ENCODE results near the gene LRRC14B.
"Not testable (repeated sequence)": the region's sequence is repeated elsewhere in the genome, so short reads cannot be mapped to it uniquely, and the experiment has no call there.

LRRC14B gene

DNA sequence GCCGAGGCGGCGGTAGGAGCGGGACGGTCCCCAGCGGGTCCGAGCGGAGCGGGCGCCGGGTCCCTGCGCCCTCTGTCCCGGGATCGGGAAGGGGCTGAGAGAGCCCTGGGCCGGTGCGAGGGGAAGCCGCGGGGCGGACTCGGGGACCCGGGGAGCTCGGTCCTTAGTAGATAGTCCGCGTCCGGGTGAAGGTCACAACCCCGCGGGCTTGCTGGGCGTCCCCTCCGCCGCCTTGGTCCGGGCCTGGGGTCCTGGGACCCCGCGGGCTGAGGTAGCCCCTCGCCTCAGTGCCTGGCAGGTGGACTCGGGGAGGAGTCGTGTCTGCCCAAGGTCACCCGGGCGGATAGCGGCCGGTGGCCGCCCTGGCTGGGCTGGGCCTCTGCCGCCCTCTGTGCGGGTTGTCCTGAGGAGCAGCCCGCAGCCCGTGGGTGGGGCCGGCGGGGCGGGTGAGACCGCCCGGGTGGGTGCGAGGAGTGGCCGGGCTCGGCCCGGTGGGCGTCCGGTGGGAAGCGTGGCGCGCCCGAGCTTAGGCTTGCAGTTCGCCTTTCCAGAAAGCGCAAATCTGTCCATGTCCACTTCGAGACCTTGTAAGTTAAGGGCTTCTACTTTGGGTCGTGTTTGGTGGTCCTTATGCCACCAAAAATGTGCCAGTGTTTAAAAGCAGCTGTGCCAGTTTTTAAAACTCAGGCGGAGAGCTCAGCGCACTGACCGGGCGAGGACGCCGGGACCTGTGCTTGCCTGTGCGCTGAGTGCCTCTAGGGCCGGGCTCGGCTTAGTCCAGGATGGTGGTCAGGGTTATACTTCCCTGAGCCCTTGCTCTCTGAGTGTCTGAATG, 27.4 kb downstream of the LRRC14B start:
- peak overlapping the region; percentile 91 to 97 for H3K9ac ChIP-seq (ENCODE audit: low read depth in 1 of 2, low read length in 2 of 2)
- peaks cover 0 to 3% of the 10 kb centered on the region in 2 donors for H3K36me3 ChIP-seq (ENCODE audit: control insufficient read depth in 1 of 2, insufficient read depth in 2 of 2, low read length in 2 of 2)
- peaks cover 5 to 14% of the 10 kb centered on the region in 2 donors for H3K4me1 ChIP-seq (ENCODE audit: control insufficient read depth in 1 of 2, insufficient read depth in 2 of 2, low read length in 2 of 2)
- H3K27ac ChIP-seq (ENCODE audit: low read depth, low read length) = peak overlapping the region; percentile 83
- H3K4me3 ChIP-seq (ENCODE audit: low read depth in 1 of 2, low read length in 2 of 2) = peak overlapping the region; percentile 66 to 93
- no peaks in the 10 kb centered on the region for H3K27me3 ChIP-seq (ENCODE audit: control insufficient read depth in 1 of 2, insufficient read depth in 2 of 2, low read length in 2 of 2)
- no peaks in the 10 kb centered on the region for H3K9me3 ChIP-seq (ENCODE audit: control insufficient read depth in 1 of 2, low read length in 2 of 2)

DNA sequence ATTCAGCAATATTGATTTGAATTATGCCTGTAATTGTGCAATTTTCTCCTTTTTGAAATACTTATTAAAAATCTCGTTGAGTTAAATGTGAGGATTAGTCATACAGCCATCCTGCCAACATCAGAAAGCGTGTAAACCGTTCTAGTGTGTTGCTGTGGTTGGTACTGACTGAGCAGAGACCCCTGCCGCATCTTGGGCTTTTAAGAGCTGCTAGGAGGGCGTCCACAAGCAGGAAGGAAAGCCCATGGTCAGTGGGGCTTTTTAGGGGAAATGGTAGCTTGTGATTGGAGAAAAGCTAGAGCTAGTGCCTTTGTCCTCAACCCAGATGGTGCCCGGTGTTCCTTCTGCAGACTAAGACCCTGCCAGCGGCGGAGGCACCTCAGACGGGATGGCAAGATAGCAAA, 28.2 kb downstream of the LRRC14B start:
- H3K27ac ChIP-seq (ENCODE audit: low read depth, low read length) = no peak overlapping the region
- peaks cover 5 to 14% of the 10 kb centered on the region in 2 donors for H3K4me1 ChIP-seq (ENCODE audit: control insufficient read depth in 1 of 2, insufficient read depth in 2 of 2, low read length in 2 of 2)
- no peaks in the 10 kb centered on the region for H3K27me3 ChIP-seq (ENCODE audit: control insufficient read depth in 1 of 2, insufficient read depth in 2 of 2, low read length in 2 of 2)
- no peaks in the 10 kb centered on the region for H3K9me3 ChIP-seq (ENCODE audit: control insufficient read depth in 1 of 2, low read length in 2 of 2)
- H3K4me3 ChIP-seq (ENCODE audit: low read depth in 1 of 2, low read length in 2 of 2) = peak overlapping the region; percentile 66 to 93
- peaks cover under 1 to 9% of the 10 kb centered on the region in 2 donors for H3K36me3 ChIP-seq (ENCODE audit: control insufficient read depth in 1 of 2, insufficient read depth in 2 of 2, low read length in 2 of 2)
- H3K9ac ChIP-seq (ENCODE audit: low read depth in 1 of 2, low read length in 2 of 2) = peak overlapping the region; percentile 91 to 97

DNA sequence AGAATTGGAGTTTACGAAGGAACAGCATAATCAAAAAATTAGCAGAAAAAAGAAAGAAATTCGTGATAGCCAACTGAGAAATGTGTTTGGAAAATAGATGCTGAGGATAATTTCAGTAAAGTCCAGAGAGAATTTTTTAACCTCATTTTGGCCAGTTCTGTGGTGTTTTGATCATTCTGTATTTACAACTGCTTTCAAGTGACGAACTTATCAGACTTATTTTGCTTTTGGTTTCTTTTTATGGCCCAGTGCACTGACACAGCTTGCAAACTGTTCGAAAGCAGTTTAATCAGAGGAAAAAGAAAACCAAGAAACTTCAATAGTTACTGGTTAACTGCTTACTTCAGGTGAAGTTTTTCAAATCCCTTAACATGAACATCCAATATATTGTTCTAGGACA, 28.7 kb downstream of the LRRC14B start:
- Histone ChIP-seq H3K27me3 (ENCODE audit: control insufficient read depth in 1 of 2, insufficient read depth in 2 of 2, low read length in 2 of 2) (no peaks in the 10 kb centered on the region), H3K9ac (ENCODE audit: low read depth in 1 of 2, low read length in 2 of 2) (peak overlapping the region; percentile 91 to 97), H3K9me3 (ENCODE audit: control insufficient read depth in 1 of 2, low read length in 2 of 2) (no peaks in the 10 kb centered on the region), H3K4me1 (ENCODE audit: control insufficient read depth in 1 of 2, insufficient read depth in 2 of 2, low read length in 2 of 2) (peaks cover 5 to 14% of the 10 kb centered on the region in 2 donors), H3K4me3 (ENCODE audit: low read depth in 1 of 2, low read length in 2 of 2) (peak overlapping the region; percentile 66 to 93), H3K27ac (ENCODE audit: low read depth, low read length) (no peak overlapping the region), H3K36me3 (ENCODE audit: control insufficient read depth in 1 of 2, insufficient read depth in 2 of 2, low read length in 2 of 2) (peaks cover 6 to 14% of the 10 kb centered on the region in 2 donors)

GRCh38 chr5:222951-223715, 31.8 kb downstream of the LRRC14B start:
- not testable (repeated sequence) for H3K9me3 ChIP-seq (ENCODE audit: control insufficient read depth in 1 of 2, low read length in 2 of 2); H3K4me3 ChIP-seq (ENCODE audit: low read depth in 1 of 2, low read length in 2 of 2); H3K9ac ChIP-seq (ENCODE audit: low read depth in 1 of 2, low read length in 2 of 2); H3K27ac ChIP-seq (ENCODE audit: low read depth, low read length); H3K27me3 ChIP-seq (ENCODE audit: control insufficient read depth in 1 of 2, insufficient read depth in 2 of 2, low read length in 2 of 2)
- Histone ChIP-seq H3K36me3 (ENCODE audit: control insufficient read depth in 1 of 2, insufficient read depth in 2 of 2, low read length in 2 of 2) (peaks cover 9 to 43% of the 10 kb centered on the region in 2 donors), H3K4me1 (ENCODE audit: control insufficient read depth in 1 of 2, insufficient read depth in 2 of 2, low read length in 2 of 2) (peaks cover 5 to 14% of the 10 kb centered on the region in 2 donors)

DNA sequence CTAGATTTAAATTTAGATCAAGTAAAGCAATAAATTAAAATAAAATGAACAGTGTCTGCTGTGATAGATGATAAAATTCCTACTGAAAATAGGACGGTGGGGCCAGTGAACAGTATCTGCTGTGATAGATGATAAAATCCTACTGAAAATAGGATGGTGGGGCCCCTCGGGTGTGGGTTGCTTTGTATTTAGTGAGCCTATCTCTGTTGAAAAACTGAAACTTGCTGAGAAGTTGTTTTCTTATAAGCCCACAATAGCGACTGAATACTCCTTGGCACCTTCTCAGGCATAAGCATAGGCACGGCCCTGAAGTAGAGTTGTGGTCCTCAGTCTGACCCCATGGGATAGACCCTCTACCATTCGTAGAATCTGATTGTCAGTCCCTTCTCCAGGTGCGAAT, 32.5 kb downstream of the LRRC14B start:
- peaks cover 5 to 14% of the 10 kb centered on the region in 2 donors for H3K4me1 ChIP-seq (ENCODE audit: control insufficient read depth in 1 of 2, insufficient read depth in 2 of 2, low read length in 2 of 2)
- no peaks in the 10 kb centered on the region for H3K9me3 ChIP-seq (ENCODE audit: control insufficient read depth in 1 of 2, low read length in 2 of 2)
- H3K27me3 ChIP-seq (ENCODE audit: control insufficient read depth in 1 of 2, insufficient read depth in 2 of 2, low read length in 2 of 2) = no peaks in the 10 kb centered on the region
- no peak overlapping the region for H3K9ac ChIP-seq (ENCODE audit: low read depth in 1 of 2, low read length in 2 of 2)
- peaks cover 14 to 49% of the 10 kb centered on the region in 2 donors for H3K36me3 ChIP-seq (ENCODE audit: control insufficient read depth in 1 of 2, insufficient read depth in 2 of 2, low read length in 2 of 2)
- no peak overlapping the region for H3K4me3 ChIP-seq (ENCODE audit: low read depth in 1 of 2, low read length in 2 of 2)
- H3K27ac ChIP-seq (ENCODE audit: low read depth, low read length) = no peak overlapping the region

DNA sequence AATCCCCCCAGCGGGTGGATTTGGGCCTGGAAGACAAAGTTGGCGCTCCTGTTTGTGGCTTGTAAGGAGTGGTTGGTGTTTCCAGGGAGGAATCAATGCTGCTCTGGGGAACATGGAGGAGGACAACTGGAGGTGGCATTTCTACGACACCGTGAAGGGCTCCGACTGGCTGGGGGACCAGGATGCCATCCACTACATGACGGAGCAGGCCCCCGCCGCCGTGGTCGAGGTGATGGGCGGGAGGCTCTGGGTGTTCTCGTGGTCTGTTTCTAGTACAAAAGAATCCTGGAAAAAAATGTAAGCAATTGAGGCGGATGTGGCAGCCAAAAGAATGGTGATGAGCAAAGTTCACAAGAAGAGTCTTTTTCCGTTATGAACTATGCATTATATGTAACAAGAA, 34.0 kb downstream of the LRRC14B start:
- Histone ChIP-seq H3K27me3 (ENCODE audit: control insufficient read depth in 1 of 2, insufficient read depth in 2 of 2, low read length in 2 of 2) (no peaks in the 10 kb centered on the region), H3K9me3 (ENCODE audit: control insufficient read depth in 1 of 2, low read length in 2 of 2) (no peaks in the 10 kb centered on the region), H3K9ac (ENCODE audit: low read depth in 1 of 2, low read length in 2 of 2) (no peak overlapping the region), H3K36me3 (ENCODE audit: control insufficient read depth in 1 of 2, insufficient read depth in 2 of 2, low read length in 2 of 2) (peaks cover 18 to 61% of the 10 kb centered on the region in 2 donors), H3K27ac (ENCODE audit: low read depth, low read length) (no peak overlapping the region), H3K4me3 (ENCODE audit: low read depth in 1 of 2, low read length in 2 of 2) (no peak overlapping the region), H3K4me1 (ENCODE audit: control insufficient read depth in 1 of 2, insufficient read depth in 2 of 2, low read length in 2 of 2) (peaks cover 5 to 10% of the 10 kb centered on the region in 2 donors)

DNA sequence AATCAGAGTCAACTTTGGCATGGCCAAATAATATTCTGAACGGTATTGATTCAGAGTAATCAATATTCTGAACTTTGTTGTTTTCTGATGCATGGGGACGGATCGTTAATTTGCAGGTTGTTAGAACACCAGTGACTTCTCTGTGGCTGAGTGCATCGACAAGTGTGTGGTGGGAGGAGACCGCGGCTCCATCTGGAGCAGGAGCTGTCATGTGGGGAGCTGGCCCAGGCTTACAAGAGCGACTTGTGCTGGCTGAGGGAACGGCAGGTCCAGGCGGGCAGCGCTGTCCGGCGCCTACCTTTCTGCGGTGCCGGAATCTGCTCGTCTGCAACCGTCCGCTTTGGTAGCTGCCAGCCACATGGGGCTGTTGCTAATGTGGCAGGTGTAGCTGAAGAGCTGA, 36.1 kb downstream of the LRRC14B start:
- not testable (repeated sequence) for H3K27me3 ChIP-seq (ENCODE audit: control insufficient read depth in 1 of 2, insufficient read depth in 2 of 2, low read length in 2 of 2); H3K4me1 ChIP-seq (ENCODE audit: control insufficient read depth in 1 of 2, insufficient read depth in 2 of 2, low read length in 2 of 2); H3K27ac ChIP-seq (ENCODE audit: low read depth, low read length); H3K4me3 ChIP-seq (ENCODE audit: low read depth in 1 of 2, low read length in 2 of 2); H3K9me3 ChIP-seq (ENCODE audit: control insufficient read depth in 1 of 2, low read length in 2 of 2); H3K9ac ChIP-seq (ENCODE audit: low read depth in 1 of 2, low read length in 2 of 2)
- peaks cover 18 to 81% of the 10 kb centered on the region in 2 donors for H3K36me3 ChIP-seq (ENCODE audit: control insufficient read depth in 1 of 2, insufficient read depth in 2 of 2, low read length in 2 of 2)

- peaks cover 21 to 92% of the 10 kb centered on the region in 2 donors for H3K36me3 ChIP-seq (ENCODE audit: control insufficient read depth in 1 of 2, insufficient read depth in 2 of 2, low read length in 2 of 2)
- H3K27me3 ChIP-seq (ENCODE audit: control insufficient read depth in 1 of 2, insufficient read depth in 2 of 2, low read length in 2 of 2) = no peaks in the 10 kb centered on the region
- H3K4me1 ChIP-seq (ENCODE audit: control insufficient read depth in 1 of 2, insufficient read depth in 2 of 2, low read length in 2 of 2) = no peaks in the 10 kb centered on the region
- H3K4me3 ChIP-seq (ENCODE audit: low read depth in 1 of 2, low read length in 2 of 2) = no peak overlapping the region
- no peak overlapping the region for H3K9ac ChIP-seq (ENCODE audit: low read depth in 1 of 2, low read length in 2 of 2)
- no peak overlapping the region for H3K27ac ChIP-seq (ENCODE audit: low read depth, low read length)
- no peaks in the 10 kb centered on the region for H3K9me3 ChIP-seq (ENCODE audit: control insufficient read depth in 1 of 2, low read length in 2 of 2)
Measured at GRCh38 chr5:228886-229285, 37.6 kb downstream of the LRRC14B start.

GRCh38 chr5:230711-231110, 39.4 kb downstream of the LRRC14B start:
- Histone ChIP-seq H3K27ac (ENCODE audit: low read depth, low read length) (no peak overlapping the region), H3K4me3 (ENCODE audit: low read depth in 1 of 2, low read length in 2 of 2) (no peak overlapping the region), H3K36me3 (ENCODE audit: control insufficient read depth in 1 of 2, insufficient read depth in 2 of 2, low read length in 2 of 2) (peaks cover 20 to 89% of the 10 kb centered on the region in 2 donors)

GRCh38 chr5:231661-232060, 40.4 kb downstream of the LRRC14B start:
- no peak overlapping the region for H3K27ac ChIP-seq (ENCODE audit: low read depth, low read length)
- H3K4me1 ChIP-seq (ENCODE audit: control insufficient read depth in 1 of 2, insufficient read depth in 2 of 2, low read length in 2 of 2) = no peaks in the 10 kb centered on the region
- H3K27me3 ChIP-seq (ENCODE audit: control insufficient read depth in 1 of 2, insufficient read depth in 2 of 2, low read length in 2 of 2) = no peaks in the 10 kb centered on the region
- H3K9me3 ChIP-seq (ENCODE audit: control insufficient read depth in 1 of 2, low read length in 2 of 2) = no peaks in the 10 kb centered on the region
- H3K9ac ChIP-seq (ENCODE audit: low read depth in 1 of 2, low read length in 2 of 2) = no peak overlapping the region
- no peak overlapping the region for H3K4me3 ChIP-seq (ENCODE audit: low read depth in 1 of 2, low read length in 2 of 2)
- peaks cover 20 to 88% of the 10 kb centered on the region in 2 donors for H3K36me3 ChIP-seq (ENCODE audit: control insufficient read depth in 1 of 2, insufficient read depth in 2 of 2, low read length in 2 of 2)

More at GRCh38 chr5:230711-231110, 39.4 kb downstream of the LRRC14B start:
- no peaks in the 10 kb centered on the region for H3K9me3 ChIP-seq (ENCODE audit: control insufficient read depth in 1 of 2, low read length in 2 of 2)
- no peaks in the 10 kb centered on the region for H3K4me1 ChIP-seq (ENCODE audit: control insufficient read depth in 1 of 2, insufficient read depth in 2 of 2, low read length in 2 of 2)
- H3K27me3 ChIP-seq (ENCODE audit: control insufficient read depth in 1 of 2, insufficient read depth in 2 of 2, low read length in 2 of 2) = no peaks in the 10 kb centered on the region
- H3K9ac ChIP-seq (ENCODE audit: low read depth in 1 of 2, low read length in 2 of 2) = no peak overlapping the region
